ENCODE results near the gene DNAI1.

DNAI1 gene

GRCh38 chr9:34510497-34511468, 52.2 kb downstream of the DNAI1 start:
- no peak overlapping the region for H3K4me3 ChIP-seq (ENCODE audit: low read depth, low read length)
- TF ChIP-seq CTCF (IDR thresholded peaks at IDR 0.05; ENCODE audit: insufficient read depth, low read depth, low read length, missing control alignments): no peak
- no peak for DNase-seq (ENCODE audit: low read depth)

- TF ChIP-seq CTCF (IDR thresholded peaks at IDR 0.05; ENCODE audit: insufficient read depth, low read depth, low read length, missing control alignments): no peak
- DNase-seq (ENCODE audit: low read depth): no peak
- no peak overlapping the region for H3K4me3 ChIP-seq (ENCODE audit: low read depth, low read length)
Observed at GRCh38 chr9:34512131-34513078, 53.8 kb downstream of the DNAI1 start.

GRCh38 chr9:34513567-34514214, 55.1 kb downstream of the DNAI1 start:
- no peak overlapping the region for H3K4me3 ChIP-seq (ENCODE audit: low read depth, low read length)
- no peak for DNase-seq (ENCODE audit: low read depth)
- TF ChIP-seq CTCF (IDR thresholded peaks at IDR 0.05; ENCODE audit: insufficient read depth, low read depth, low read length, missing control alignments): no peak

- TF ChIP-seq CTCF (IDR thresholded peaks at IDR 0.05; ENCODE audit: insufficient read depth, low read depth, low read length, missing control alignments): no peak
- H3K4me3 ChIP-seq (ENCODE audit: low read depth, low read length): no peak overlapping the region
- no peak for DNase-seq (ENCODE audit: low read depth)
Observed at GRCh38 chr9:34514401-34514800, 55.8 kb downstream of the DNAI1 start.

GRCh38 chr9:34514816-34515215, 56.2 kb downstream of the DNAI1 start:
- H3K4me3 ChIP-seq (ENCODE audit: low read depth, low read length): no peak overlapping the region
- DNase-seq (ENCODE audit: low read depth): no peak
- no peak for TF ChIP-seq CTCF (IDR thresholded peaks at IDR 0.05; ENCODE audit: insufficient read depth, low read depth, low read length, missing control alignments)

GRCh38 chr9:34515959-34516358, 57.4 kb downstream of the DNAI1 start:
- no peak for DNase-seq (ENCODE audit: low read depth)
- H3K4me3 ChIP-seq (ENCODE audit: low read depth, low read length): no peak overlapping the region
- no peak for TF ChIP-seq CTCF (IDR thresholded peaks at IDR 0.05; ENCODE audit: insufficient read depth, low read depth, low read length, missing control alignments)

Data from GM12865 (cell line).